NCI-H82 (cell line): ENCODE data around the gene IER5.
A peak's percentile ranks its signal among the peaks of the same experiment; 100 is the strongest.

ENCODE experiments used
- DNase-seq: peaks from one replicate; lab custom pipeline; 2025; lab: John Stamatoyannopoulos, UW

The IER5 gene

DNA sequence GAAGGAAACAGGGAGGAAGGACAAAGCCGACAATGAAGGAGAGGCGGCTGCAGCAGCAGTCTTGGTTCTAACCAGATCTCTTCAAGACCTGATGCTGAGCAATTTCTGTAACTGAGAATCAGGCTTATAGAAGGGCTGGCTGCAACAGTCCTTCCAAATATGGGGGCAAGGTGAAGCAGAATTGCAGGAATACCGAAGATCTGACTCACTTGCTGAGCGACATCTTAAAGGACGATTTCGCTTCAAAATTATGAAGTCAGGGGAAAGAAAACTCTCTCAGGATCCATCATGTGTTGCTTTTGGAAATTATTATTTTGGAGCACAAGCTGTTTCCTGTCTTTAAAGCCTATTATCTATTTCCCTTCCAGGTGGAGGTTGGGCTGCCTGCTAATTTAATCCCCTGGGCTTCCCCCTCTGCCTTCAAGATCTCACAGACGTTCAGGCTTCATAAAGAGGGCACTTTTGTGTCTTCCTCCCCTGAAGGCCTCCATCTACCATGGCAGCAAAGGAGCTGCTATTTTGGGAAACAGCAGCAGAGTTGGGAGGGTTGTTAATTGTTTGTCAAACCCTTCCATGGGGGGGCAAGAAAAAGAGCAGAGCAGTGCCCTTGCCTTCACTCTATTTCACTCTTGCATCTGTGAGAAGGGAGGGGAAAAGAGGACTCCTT lies 10.8 kb upstream of the IER5 start:
- peak; percentile 86 for DNase-seq

DNA sequence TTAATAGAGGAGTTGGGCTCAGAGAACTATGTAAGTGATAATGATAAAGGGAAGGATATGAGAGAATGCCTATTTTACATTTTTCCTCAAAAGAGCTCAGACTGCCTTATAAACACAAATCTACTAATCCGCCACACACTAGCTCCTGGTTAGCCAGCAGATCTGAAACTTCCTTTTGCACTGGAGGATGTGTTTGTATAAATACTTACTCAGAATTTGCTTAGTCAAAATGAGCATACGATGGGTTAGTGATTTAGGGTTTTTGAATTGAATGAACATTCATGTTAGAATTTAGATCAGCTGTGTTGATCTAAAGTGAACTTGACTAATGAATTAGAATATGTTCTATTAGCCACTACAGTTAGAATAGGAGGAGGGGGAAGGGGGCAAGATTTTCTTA lies 9.1 kb upstream of the IER5 start:
- DNase-seq, result no peak

DNA sequence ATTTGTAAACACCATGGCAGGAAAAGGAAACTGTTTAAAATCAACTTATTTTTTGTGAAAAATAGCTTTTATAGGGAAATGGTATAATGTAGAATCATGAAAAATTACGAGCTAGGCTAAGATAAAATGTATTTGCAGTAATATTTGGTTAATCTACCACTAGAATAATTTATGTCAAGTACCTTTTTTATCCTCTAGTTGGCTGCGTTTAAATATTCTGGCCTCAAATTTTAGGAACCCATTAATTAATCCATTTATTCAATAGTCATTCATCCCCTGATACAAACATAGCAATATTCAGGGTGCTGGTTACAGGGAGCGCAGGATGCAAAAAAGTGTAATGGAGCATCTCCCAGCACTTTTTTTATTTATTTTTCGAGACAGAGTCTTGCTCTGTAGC lies 8.6 kb upstream of the IER5 start:
- no peak for DNase-seq

DNA sequence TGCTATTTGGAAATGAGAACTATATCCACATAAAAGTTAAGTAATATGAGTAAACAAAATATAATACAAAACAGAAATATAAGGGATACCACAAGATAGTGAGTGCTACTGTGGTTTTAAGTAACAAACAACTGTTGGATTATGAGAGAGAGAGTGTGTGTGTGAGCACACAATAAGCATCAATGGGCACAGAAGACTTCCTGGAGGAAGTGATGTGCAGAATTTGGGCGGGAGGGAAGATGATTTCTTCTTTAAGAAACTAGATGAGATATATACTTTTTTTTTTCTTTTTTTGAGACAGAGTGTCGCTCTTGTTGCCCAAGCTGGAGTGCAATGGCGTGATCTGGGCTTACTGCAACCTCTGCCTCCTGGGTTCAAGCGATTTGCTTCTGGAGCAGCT lies 7.9 kb upstream of the IER5 start:
- no peak for DNase-seq

DNA sequence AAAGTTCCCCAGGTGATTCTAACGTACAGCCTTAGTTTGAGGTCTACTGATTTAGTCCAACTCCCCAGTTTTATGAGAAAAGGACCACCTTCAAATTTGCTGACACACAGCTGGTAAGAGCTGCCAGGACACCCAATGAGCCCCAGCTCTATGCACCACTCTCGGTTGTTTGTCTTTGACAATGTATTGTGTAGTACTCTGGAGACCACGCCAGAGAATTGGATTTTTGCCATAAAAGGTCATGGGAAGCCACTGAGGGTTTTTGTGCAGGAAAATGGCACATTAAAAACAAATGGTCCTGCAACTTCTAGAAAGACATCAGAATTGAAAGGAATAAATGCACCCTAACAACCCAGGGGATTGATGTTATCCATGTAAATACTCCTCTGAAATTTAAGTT lies 7.1 kb upstream of the IER5 start:
- DNase-seq, result no peak

DNA sequence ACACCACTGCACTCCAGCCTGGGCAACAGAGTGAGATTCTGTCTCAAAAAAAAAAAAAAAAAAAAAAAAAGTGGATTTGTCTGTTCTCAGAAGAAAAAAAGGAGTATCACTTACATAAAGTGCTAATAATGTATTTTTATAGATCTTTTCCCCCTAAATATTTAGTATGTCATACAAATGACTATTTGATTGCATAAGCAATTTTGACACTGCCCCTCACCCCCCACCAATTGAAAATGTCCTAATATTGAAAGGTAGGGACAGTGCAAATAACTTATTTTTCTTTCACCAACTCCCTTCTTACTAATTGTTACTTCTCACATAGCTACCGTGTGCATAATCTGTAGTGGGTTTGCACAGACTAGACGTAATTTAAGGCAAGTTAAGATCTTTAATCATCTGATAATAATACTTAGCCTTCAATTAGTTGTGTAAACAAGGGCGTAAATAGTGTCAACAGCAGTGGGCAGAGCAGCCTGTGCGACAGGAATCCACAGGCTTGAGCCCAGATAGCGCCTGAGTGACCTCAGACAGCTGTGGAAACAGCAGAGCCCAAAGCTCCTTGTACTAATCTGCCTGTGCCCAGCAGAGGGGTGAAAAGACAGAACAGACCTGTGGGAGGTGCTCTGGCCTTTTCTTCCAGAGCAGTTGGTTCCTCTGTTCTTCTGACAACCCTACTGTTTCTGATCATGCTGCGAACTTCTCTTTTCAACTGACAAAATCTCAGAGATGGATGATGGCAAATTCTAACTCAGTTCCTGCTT lies 4.5 kb upstream of the IER5 start:
- DNase-seq, result peak; percentile 97

DNA sequence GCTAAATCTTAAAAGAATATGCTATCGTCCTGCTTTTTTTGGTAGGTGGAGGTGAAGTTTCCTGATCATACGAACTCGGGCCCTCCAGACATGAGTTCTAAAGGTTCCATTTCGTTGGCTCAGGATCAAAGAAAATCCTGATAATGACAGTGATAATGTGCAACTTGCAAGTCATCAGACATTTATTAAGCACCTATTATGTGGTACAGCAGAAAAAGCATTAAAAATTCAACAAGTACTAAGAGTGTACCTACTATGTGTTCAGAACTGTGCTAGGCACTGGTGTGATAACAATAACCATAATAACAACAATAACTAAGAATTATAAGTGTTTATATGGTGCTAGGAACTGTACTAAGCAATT lies 3.9 kb upstream of the IER5 start:
- DNase-seq, result no peak

DNA sequence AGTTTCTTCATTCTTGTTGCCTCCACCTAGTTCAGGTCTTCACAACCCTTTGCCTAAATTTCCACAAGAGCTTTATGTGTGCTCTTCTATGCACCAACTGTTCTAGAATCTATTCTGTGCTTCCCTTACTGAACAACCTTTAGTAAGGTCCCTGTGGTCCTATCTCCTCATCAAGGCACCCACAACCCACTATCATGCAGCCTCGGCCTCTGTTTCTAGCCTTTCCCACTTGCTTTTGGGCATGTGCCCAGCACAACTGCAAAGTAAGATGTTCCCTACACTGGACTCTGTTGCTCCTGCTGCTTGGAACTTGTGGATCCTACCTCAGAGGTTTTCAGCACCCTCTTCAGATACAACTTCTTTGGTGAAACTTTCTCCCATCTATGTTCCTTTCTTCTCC lies 2.4 kb upstream of the IER5 start:
- no peak for DNase-seq

DNA sequence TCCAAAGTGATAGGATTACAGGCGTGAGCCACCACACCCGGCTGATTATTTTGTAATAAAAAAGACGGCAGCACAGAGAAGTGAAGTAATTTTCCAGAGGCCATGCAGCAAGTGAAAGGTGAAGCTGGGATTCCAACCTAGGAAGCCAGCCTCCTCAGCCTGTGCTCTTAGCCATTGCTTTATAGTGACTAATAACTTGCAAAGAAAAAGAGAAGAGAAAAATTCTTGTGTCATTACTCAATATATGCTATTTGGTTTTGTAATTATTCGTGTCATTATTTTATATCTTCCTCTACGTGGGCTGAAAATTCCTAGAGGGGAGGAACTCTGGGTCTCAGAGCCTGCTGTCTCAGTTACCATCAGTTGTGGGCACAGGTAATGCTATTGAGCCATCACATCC lies 1.6 kb upstream of the IER5 start:
- no peak for DNase-seq

DNA sequence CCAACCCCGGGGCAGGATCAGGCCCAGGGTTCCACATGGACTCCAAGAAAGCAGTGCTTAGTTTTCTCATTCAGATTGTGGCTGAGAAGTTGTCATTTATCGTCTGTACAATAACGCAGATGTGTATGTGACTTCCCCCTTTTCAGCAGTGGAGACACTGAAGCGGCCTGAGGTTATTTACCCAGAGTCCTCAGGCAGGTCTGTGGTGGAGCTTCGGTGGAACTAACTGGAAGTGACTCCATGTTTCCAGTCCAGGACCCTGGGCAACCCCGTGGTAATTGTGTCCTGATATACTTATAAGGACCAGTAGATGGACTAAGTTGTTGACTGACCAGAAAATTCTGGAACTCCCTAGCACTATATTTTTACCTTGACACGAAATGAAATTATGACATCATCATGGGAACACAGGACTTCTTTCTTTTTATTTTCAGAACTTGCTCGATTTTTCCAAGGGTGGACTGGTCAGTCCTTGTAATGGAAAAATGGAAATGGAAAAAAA lies 1.0 kb upstream of the IER5 start:
- DNase-seq, result no peak

DNA sequence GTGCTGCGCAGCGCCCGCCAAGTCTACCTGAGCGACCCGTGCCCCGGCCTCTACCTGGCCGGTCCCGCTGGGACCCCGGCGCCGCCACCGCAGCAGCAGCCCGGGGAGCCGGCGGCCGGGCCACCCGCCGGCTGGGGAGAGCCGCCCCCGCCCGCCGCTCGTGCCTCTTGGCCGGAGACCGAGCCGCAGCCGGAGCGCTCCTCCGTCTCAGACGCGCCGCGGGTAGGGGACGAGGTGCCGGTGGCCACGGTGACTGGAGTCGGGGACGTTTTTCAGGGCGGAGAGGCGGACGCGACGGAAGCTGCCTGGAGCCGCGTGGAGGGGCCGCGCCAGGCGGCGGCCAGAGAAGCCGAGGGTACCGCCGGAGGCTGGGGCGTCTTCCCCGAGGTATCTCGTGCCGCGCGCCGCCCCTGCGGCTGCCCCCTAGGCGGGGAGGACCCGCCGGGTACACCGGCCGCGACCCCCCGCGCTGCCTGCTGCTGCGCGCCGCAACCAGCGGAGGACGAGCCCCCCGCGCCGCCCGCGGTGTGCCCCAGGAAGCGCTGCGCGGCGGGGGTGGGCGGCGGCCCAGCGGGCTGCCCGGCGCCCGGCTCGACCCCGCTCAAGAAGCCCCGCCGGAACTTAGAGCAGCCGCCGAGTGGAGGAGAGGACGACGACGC lies 646 bp downstream of the IER5 start:
- DNase-seq, result peak; percentile 65

DNA sequence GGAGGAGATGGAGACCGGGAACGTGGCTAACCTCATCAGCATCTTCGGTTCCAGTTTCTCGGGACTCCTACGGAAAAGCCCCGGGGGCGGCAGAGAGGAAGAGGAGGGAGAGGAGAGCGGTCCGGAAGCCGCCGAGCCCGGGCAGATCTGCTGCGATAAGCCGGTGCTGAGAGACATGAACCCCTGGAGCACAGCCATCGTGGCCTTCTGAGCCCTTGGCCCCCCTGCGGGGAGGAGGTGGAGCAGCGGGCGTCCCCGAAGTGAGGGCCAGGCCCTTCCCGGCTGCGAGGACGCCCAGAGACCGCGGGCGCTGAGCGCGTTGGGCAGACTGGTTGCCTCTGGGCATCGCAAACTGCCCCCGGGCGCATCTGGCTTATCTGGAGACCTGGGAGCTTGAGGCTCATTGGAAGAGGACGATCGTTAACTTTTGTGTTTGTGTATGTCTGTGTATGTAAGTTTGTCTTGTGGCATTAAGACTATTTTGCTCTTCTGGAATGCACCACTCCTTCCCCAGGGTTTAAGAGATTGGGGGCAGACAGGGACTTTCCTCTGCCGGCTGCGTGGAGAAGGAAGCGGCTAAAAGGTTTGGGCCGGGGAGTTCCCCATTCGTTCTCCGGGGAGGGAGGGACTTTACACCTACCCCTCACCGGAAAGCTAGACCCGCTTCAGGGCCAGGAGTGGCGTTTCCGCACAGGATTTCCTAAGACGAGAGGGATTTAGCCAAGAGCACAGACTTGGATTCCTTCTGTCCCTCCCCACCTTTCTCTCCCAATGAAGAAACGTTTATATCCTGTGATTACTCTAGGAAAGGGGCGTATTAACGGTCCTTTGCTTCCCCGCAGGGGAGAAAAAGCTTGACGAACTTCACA lies 1.4 kb downstream of the IER5 start:
- peak; percentile 86 for DNase-seq

DNA sequence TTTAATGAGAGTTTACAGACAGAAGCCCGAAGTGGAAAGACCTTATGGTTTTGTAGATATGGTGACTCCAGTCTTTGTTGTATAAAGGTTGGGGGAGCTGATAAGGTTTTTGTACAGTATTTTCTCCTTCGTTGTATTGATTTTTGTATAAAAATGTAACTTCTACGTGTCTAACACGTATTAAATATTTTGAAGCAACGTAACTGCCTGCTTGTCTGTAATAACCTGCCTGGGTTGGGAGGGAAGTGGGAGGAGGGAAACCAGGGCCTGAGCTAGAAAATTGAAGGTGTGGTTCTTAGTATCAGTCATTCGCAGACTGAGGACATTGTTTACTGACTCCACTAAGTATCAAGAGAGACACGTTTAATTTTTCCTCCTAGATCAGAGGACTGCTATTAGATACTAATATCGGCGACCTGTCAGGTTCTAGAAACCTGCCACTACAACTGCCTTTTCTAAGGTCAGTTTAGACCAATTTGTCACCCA lies 2.2 kb downstream of the IER5 start:
- DNase-seq, result no peak

DNA sequence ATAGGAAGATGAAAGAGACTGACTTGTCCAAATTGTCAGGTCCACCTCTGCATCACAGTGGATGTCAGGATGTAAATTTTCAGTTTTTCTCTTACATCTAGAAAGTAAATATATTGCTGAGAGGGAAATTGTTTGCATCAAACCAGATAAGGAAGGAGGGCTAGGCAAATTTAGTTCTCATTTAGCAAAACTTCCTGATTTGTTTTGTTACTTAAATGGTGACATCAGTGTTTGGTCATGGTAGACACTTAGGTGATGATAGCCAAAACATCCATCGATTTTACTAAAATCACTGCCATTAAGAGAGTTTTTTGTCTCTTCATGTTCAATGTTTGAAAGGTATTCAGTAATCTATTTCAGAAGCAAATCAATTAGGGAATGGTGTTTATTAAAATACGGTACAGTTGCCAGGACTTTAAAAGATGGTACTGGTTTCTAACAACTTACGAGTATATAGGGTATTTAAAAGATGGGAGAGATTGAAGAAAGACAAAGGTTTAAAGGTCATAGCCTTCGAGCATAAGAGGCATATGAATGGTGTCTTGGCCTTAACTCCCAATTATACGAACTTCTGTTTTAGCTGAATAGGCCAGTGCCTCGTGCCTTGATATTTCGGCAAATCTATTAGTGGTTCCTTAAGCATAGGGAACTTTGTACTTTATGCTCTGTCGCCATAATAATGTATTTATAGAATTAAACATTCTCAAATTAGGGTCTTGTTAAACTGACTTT lies 3.0 kb downstream of the IER5 start:
- no peak for DNase-seq

DNA sequence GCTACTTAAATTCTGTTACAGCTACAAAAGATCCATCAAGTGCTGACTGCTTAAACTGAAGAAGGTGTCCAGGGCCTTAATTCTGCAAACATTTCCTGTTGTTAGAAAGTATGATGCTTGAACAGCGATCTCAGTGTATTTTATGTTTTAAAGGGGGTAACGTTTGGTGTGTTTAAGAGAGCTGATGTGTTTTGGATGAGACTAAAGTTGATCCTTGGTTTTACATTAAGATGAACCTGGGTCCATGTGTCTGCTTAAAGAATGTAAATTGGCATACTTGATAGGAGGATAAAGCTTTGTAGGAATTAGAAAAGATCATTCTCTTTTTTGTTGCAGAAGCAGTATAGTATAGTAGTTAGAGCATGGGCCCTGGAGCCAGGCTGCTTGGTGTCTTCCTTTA lies 3.6 kb downstream of the IER5 start:
- DNase-seq, result no peak

DNA sequence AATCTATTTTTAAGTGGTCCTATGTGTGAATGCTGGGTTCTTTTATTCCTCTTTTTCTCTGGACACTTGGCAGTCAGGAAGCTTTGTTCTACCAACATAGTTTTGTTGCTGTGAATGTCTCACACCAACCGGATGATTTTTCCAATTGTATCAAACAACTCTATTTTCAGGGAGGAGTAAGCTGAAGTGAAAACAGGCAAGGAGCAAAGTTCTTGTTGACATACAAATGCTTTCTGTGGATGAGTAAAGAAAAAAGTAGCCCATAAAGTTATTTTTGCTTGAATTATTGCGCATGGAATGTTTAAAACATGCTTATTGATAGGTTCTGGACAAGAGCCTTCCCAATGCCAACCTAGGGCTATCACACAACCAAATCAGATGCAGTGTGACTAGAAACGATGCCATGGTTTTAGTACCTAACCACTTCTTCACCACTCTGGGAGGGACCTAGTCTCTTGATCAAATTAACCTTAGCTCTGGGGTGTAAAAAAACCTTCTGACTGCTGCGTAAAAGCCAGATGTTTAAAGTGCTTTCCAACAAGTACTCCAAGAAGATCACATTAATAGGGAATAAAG lies 4.5 kb downstream of the IER5 start:
- no peak for DNase-seq

DNA sequence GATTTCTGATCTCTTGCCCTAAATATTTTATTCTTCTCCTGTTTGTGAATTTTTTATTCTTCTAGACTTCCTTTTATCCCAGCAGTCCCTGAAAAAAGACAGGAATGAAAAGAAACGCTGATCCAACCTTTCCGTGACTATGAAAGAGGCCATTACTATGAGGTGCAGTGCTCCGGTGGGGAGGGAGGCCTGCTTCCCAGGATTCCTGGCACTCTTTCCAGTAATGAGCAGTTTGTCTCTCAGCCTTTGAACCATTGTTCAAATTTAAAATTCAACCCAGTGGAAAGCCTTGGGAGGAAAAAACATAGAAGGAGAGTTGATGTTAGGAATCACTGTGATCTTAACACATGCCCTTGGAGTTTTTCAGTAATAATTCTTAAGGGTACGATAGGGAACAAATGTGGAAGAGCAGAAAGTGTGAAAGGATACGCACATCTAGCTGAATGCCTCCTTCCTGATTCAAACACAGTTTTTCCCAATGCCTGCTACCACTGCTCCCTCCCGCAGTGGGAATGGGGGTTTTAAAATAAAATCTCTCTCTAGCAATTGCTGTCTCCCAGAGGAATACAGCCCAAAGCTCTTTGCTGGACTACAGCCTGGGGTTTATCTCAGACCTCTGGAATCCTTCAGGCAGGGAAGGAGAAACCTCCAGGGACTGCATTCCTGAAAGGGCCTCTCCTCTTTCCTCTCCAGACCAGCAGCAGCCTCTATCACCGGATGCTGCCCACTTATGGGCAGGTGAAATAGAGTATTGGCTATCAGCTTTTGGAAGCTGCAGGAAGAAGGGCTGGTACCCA lies 6.1 kb downstream of the IER5 start:
- no peak for DNase-seq

DNA sequence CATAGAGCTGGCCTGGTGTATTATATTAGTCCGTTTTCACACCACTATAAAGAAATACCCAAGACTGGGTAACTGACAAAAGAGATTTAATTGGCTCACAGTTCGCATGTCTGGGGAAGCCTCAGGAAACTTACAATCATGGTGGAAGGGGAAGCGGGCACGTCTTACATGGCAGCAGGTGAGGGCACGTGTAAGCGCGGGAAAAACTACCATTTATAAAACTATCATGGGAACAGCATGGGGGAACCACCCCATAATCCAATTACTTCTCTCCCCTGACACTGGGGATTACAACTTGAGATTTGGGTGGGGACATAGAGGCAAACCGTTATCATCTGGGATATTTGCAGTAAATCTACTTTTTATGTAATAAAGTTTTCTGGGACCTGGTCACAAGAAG lies 6.8 kb downstream of the IER5 start:
- DNase-seq, result peak; percentile 45

DNA sequence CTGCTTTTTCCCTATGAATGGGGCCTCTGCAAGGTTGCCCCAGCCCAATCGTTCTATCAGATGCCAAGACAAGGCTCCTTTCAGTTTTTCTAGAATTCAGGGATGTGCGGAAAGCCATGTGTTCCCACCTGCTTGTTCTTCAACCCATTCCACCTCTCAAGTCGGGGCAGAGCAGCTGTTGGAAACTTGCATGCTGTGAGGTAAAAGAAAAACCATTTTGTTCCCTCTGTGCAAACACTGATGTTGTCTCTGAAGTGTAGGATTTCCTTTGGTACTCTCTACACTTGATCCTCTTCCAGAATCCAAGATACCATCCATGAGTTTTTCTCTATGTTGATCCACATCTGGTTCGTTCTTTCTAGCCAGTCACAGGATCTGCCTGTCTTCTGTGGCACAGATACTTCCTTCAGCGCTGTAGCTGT lies 7.3 kb downstream of the IER5 start:
- no peak for DNase-seq

DNA sequence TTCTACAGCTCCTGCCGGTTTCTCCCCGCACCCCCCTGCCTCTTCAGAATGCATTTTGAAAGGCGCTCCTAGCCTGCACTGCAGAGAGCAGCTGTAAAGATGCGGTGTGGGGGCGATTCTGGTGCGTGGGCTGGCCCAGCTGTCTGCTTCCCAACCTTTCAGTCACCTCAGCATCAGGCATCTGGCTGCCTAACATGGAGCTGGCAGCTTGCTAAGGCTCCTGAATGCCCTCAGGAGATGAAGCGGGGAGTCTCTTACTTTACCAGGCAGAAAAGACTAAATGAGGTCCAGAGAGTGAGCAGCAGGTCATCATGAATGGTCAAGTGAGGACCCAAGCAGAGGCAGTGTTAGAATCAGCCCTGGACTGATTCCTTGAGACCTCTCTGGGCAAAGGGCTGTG lies 8.7 kb downstream of the IER5 start:
- peak; percentile 62 for DNase-seq
